CD4-positive, alpha-beta memory T cell (primary cell): ENCODE results near the gene TSPAN11. TPM values are rescaled to one million over a fixed set of nuclear protein-coding genes. Genes with fewer than 3 reads are reported as not detected.
"Not testable (repeated sequence)": the region's sequence is repeated elsewhere in the genome, so short reads cannot be mapped to it uniquely, and the experiment has no call there.

Experiments used
- CTCF ChIA-PET: fragments of 350-600 bp; sonication (Branson Sonifier 250); formaldehyde crosslinking; loops from one replicate; lab custom pipeline; 2021; ENCODE audit warnings: inconsistent platforms; ENCODE audit not compliant: partially characterized antibody; lab: Charles Lee
- POLR2A ChIA-PET: fragments of 350-600 bp; sonication (Branson Sonifier 250); formaldehyde crosslinking; loops from one replicate; lab custom pipeline; 2021; ENCODE audit not compliant: partially characterized antibody; lab: Charles Lee
- DNase-seq, 5 donors: peaks; one replicate each; pipeline versions ENCODE4 v3.0.0 to v3.0.0-alpha.2; 2020 to 2022; ENCODE audit warnings: mixed read lengths in 1 of 5
- H3K27ac ChIP-seq: one replicate; pipeline ENCODE4 v1.7.0; 2013; ENCODE audit warnings: low read depth, low read length
- H3K27me3 ChIP-seq: 2 replicates; pipeline ENCODE4 v1.7.0; 2013; ENCODE audit warnings: mild to moderate bottlenecking, low read length, moderate library complexity; ENCODE audit not compliant: insufficient read depth
- H3K36me3 ChIP-seq: 2 replicates; pipeline ENCODE4 v1.7.0; 2013; ENCODE audit warnings: mild to moderate bottlenecking, low read length, moderate library complexity; ENCODE audit not compliant: insufficient read depth
- H3K4me1 ChIP-seq: 2 replicates; pipeline ENCODE4 v1.7.0; 2013; ENCODE audit warnings: mild to moderate bottlenecking, low read length, moderate library complexity; ENCODE audit not compliant: insufficient read depth
- H3K4me3 ChIP-seq, 2 donors: one replicate each; pipeline ENCODE4 v1.7.0; 2013; ENCODE audit warnings: low read length in 2 of 2, mild to moderate bottlenecking in 1 of 2
- H3K9me3 ChIP-seq, 2 donors: one replicate each; pipeline ENCODE4 v1.7.0; 2013; ENCODE audit warnings: low read length in 2 of 2, control low read depth in 1 of 2; ENCODE audit not compliant: control insufficient read depth in 1 of 2
- H3K27ac Mint-ChIP-seq, 7 donors: one replicate each; pipeline ENCODE4 v1.8.0; 2020 to 2021; ENCODE audit warnings: mixed read lengths in 7 of 7, mild to moderate bottlenecking in 6 of 7, inconsistent platforms in 3 of 7, moderate library complexity in 3 of 7
- H3K27me3 Mint-ChIP-seq, 2 donors: one replicate each; pipeline ENCODE4 v1.8.0; 2020 to 2021; ENCODE audit warnings: mixed read lengths in 2 of 2
- H3K36me3 Mint-ChIP-seq, 2 donors: one replicate each; pipeline ENCODE4 v1.8.0; 2020 to 2021; ENCODE audit warnings: mixed read lengths in 2 of 2, inconsistent platforms in 1 of 2, mild to moderate bottlenecking in 1 of 2
- H3K4me1 Mint-ChIP-seq, 4 donors: one replicate each; pipeline ENCODE4 v1.8.0; 2020 to 2021; ENCODE audit warnings: mixed read lengths in 4 of 4, mild to moderate bottlenecking in 1 of 4
- H3K4me3 Mint-ChIP-seq, 8 donors: one replicate each; pipeline ENCODE4 v1.8.0; 2020 to 2021; ENCODE audit warnings: mixed read lengths in 8 of 8, mild to moderate bottlenecking in 7 of 8, moderate library complexity in 6 of 8, inconsistent platforms in 3 of 8
- H3K9me3 Mint-ChIP-seq, 8 donors: one replicate each; pipeline ENCODE4 v1.8.0; 2020 to 2021; ENCODE audit warnings: mixed read lengths in 8 of 8, mild to moderate bottlenecking in 5 of 8, inconsistent platforms in 3 of 8, moderate library complexity in 1 of 8
- intact Hi-C: fragments of 100-400 bp; cut with micrococcal nuclease; formaldehyde crosslinking; loops from one replicate; pipeline ENCODE4 v1.15.1; 2023
- polyA plus RNA-seq, 2 donors: library from polyadenylated mRNA; unstranded; fragments of 300-500 nt; fragmentation: Illumina TruSeq; gene quantifications; one replicate each; pipeline ENCODE4 v1.2.3, GENCODE V29; 2021
- total RNA-seq, 2 experiments: library from RNA; stranded (reverse); gene quantifications; one replicate each; pipeline ENCODE4 v1.2.3, GENCODE V29; 2021

Gene TSPAN11
- total and polyA plus RNA-seq, 4 experiments from 2014 or later: not detected

GRCh38 chr12:30885321-30885720 is 41.2 kb upstream of the TSPAN11 start:
- peaks cover 7 to 47% (median 26%) of the 10 kb centered on the region in 8 donors for H3K9me3 Mint-ChIP-seq
- DNase-seq: no peak
- Histone ChIP-seq H3K4me3 (no peak overlapping the region), H3K9me3 (peaks cover 0 to 17% of the 10 kb centered on the region in 2 donors), H3K27me3 (no peaks in the 10 kb centered on the region), H3K4me1 (no peaks in the 10 kb centered on the region), H3K27ac (no peak overlapping the region), H3K36me3 (no peaks in the 10 kb centered on the region)
- no peaks in the 10 kb centered on the region for H3K4me1 Mint-ChIP-seq
- H3K27me3 Mint-ChIP-seq: peaks cover 2 to 3% of the 10 kb centered on the region in 2 donors
- no peak overlapping the region for H3K27ac Mint-ChIP-seq
- intact Hi-C loops: no loop called here
- H3K4me3 Mint-ChIP-seq: no peak overlapping the region
- peaks cover 0 to 5% of the 10 kb centered on the region in 2 donors for H3K36me3 Mint-ChIP-seq
- ChIA-PET CTCF (no interaction called here), POLR2A (no interaction called here)

GRCh38 chr12:30887226-30887625 is 39.3 kb upstream of the TSPAN11 start:
- Mint-ChIP-seq H3K9me3 (peaks cover 7 to 53% (median 32%) of the 10 kb centered on the region in 8 donors), H3K4me3 (no peak overlapping the region), H3K36me3 (peaks cover 0 to 6% of the 10 kb centered on the region in 2 donors), H3K27ac (no peak overlapping the region), H3K27me3 (peaks cover under 1 to 3% of the 10 kb centered on the region in 2 donors), H3K4me1 (no peaks in the 10 kb centered on the region)
- H3K36me3 ChIP-seq: no peaks in the 10 kb centered on the region
- no peak overlapping the region for H3K4me3 ChIP-seq
- intact Hi-C loops: no loop called here
- ChIA-PET POLR2A (no interaction called here), CTCF (no interaction called here)
- H3K9me3 ChIP-seq: peaks cover 0 to 17% of the 10 kb centered on the region in 2 donors
- DNase-seq: no peak
- H3K27me3 ChIP-seq: no peaks in the 10 kb centered on the region
- H3K4me1 ChIP-seq: no peaks in the 10 kb centered on the region
- no peak overlapping the region for H3K27ac ChIP-seq

GRCh38 chr12:30888241-30888640 is 38.3 kb upstream of the TSPAN11 start:
- no peaks in the 10 kb centered on the region for H3K4me1 ChIP-seq

GRCh38 chr12:30894531-30894930 is 32.0 kb upstream of the TSPAN11 start:
- intact Hi-C loops, H3K4me3 ChIP-seq, H3K4me1 Mint-ChIP-seq, H3K36me3 ChIP-seq, DNase-seq, CTCF ChIA-PET, H3K4me1 ChIP-seq, H3K9me3 ChIP-seq, H3K27me3 ChIP-seq, POLR2A ChIA-PET, H3K27ac ChIP-seq, H3K27ac Mint-ChIP-seq, H3K4me3 Mint-ChIP-seq, H3K36me3 Mint-ChIP-seq: not testable (repeated sequence)
- peaks cover 0 to 21% (median 10%) of the 10 kb centered on the region in 8 donors for H3K9me3 Mint-ChIP-seq
- H3K27me3 Mint-ChIP-seq: peaks cover 22 to 24% of the 10 kb centered on the region in 2 donors

More at GRCh38 chr12:30888241-30888640, 38.3 kb upstream of the TSPAN11 start:
- Mint-ChIP-seq H3K36me3 (peaks cover 0 to 6% of the 10 kb centered on the region in 2 donors), H3K4me3 (no peak overlapping the region), H3K4me1 (no peaks in the 10 kb centered on the region), H3K9me3 (peaks cover 7 to 53% (median 32%) of the 10 kb centered on the region in 8 donors), H3K27me3 (peaks cover 1 to 2% of the 10 kb centered on the region in 2 donors), H3K27ac (no peak overlapping the region)
- Histone ChIP-seq H3K27ac (no peak overlapping the region), H3K9me3 (peaks cover 0 to 17% of the 10 kb centered on the region in 2 donors), H3K27me3 (no peaks in the 10 kb centered on the region), H3K36me3 (no peaks in the 10 kb centered on the region), H3K4me3 (no peak overlapping the region)
- POLR2A ChIA-PET: no interaction called here
- CTCF ChIA-PET: no interaction called here
- DNase-seq: no peak
- intact Hi-C loops: no loop called here

DNA sequence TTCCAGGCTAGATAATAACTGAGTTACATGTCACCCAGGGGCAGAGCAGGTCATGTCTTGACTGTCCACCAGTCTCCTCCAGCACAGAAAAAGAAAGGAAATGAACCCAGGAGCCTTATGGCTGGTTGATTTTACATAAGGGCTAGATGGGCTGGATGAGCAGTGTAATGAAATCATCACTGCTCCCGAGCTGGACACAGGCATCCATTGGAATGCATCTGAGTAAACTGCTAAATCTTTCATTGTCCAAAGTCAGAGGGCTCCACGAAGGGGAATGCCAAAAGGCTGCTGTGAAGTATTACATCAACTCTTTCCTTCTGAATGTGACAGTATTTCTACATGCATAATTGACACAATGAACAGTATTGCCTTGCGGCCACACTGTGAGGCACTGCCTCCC is 30.1 kb upstream of the TSPAN11 start:
- Mint-ChIP-seq H3K9me3 (peaks cover 0 to 7% (median 2%) of the 10 kb centered on the region in 8 donors), H3K4me1 (no peaks in the 10 kb centered on the region), H3K27me3 (peaks cover 25 to 26% of the 10 kb centered on the region in 2 donors), H3K4me3 (no peak overlapping the region), H3K36me3 (no peaks in the 10 kb centered on the region), H3K27ac (no peak overlapping the region)
- Histone ChIP-seq H3K36me3 (no peaks in the 10 kb centered on the region), H3K4me3 (no peak overlapping the region), H3K27me3 (no peaks in the 10 kb centered on the region), H3K9me3 (no peaks in the 10 kb centered on the region), H3K27ac (no peak overlapping the region), H3K4me1 (no peaks in the 10 kb centered on the region)
- intact Hi-C loops: no loop called here
- ChIA-PET CTCF (no interaction called here), POLR2A (no interaction called here)
- no peak for DNase-seq

- Mint-ChIP-seq H3K27ac (no peak overlapping the region), H3K36me3 (no peaks in the 10 kb centered on the region), H3K4me3 (no peak overlapping the region)
Measured at GRCh38 chr12:30898846-30899245, 27.7 kb upstream of the TSPAN11 start.

GRCh38 chr12:30900351-30900750 is 26.2 kb upstream of the TSPAN11 start:
- POLR2A ChIA-PET: no interaction called here
- CTCF ChIA-PET: no interaction called here
- Mint-ChIP-seq H3K4me1 (no peaks in the 10 kb centered on the region), H3K27ac (no peak overlapping the region), H3K9me3 (peaks cover 0 to 1% (median 0%) of the 10 kb centered on the region in 8 donors), H3K4me3 (no peak overlapping the region), H3K36me3 (no peaks in the 10 kb centered on the region), H3K27me3 (peaks cover 18 to 22% of the 10 kb centered on the region in 2 donors)
- Histone ChIP-seq H3K36me3 (no peaks in the 10 kb centered on the region), H3K9me3 (no peaks in the 10 kb centered on the region), H3K4me1 (no peaks in the 10 kb centered on the region), H3K27me3 (no peaks in the 10 kb centered on the region), H3K4me3 (no peak overlapping the region), H3K27ac (no peak overlapping the region)
- intact Hi-C loops: no loop called here
- no peak for DNase-seq

More at GRCh38 chr12:30898846-30899245, 27.7 kb upstream of the TSPAN11 start:
- ChIA-PET POLR2A (no interaction called here), CTCF (no interaction called here)
- no peaks in the 10 kb centered on the region for H3K36me3 ChIP-seq
- H3K4me3 ChIP-seq: no peak overlapping the region
- Mint-ChIP-seq H3K4me1 (no peaks in the 10 kb centered on the region), H3K27me3 (peaks cover 21 to 22% of the 10 kb centered on the region in 2 donors), H3K9me3 (peaks cover 0 to 4% (median 0%) of the 10 kb centered on the region in 8 donors)
- H3K27ac ChIP-seq: no peak overlapping the region
- H3K27me3 ChIP-seq: no peaks in the 10 kb centered on the region
- no peaks in the 10 kb centered on the region for H3K4me1 ChIP-seq
- intact Hi-C loops: no loop called here
- no peak for DNase-seq
- H3K9me3 ChIP-seq: no peaks in the 10 kb centered on the region
